H9 (cell line): ENCODE results near the gene TMEM132D. TPM values are rescaled to one million over a fixed set of nuclear protein-coding genes. Genes with fewer than 3 reads are reported as not detected.

Experiments used
- DNase-seq: peaks from one replicate; pipeline ENCODE4 v3.0.0-alpha.2; 2017
- H2AFZ ChIP-seq: one replicate; pipeline ENCODE4 v1.6.1; 2013; ENCODE audit warnings: mild to moderate bottlenecking, low read length, control low read depth, moderate library complexity
- H2AK5ac ChIP-seq: 2 replicates; pipeline ENCODE4 v1.6.1; 2013; ENCODE audit warnings: low read length, control low read depth, mixed read lengths; ENCODE audit not compliant: insufficient read length
- H2BK120ac ChIP-seq: one replicate; pipeline ENCODE4 v1.6.1; 2013; ENCODE audit warnings: low read depth, mild to moderate bottlenecking, low read length, control low read depth, inconsistent platforms; ENCODE audit not compliant: poor library complexity, severe bottlenecking
- H2BK12ac ChIP-seq: 2 replicates; pipeline ENCODE4 v1.6.1; 2013; ENCODE audit warnings: low read length, control low read depth, mixed read lengths, low read depth; ENCODE audit not compliant: insufficient read length
- H2BK15ac ChIP-seq: 2 replicates; pipeline ENCODE4 v1.6.1; 2013; ENCODE audit warnings: low read depth, low read length, control low read depth
- H2BK20ac ChIP-seq: one replicate; pipeline ENCODE4 v1.6.1; 2013; ENCODE audit warnings: low read depth, mild to moderate bottlenecking, low read length, control low read depth, inconsistent platforms; ENCODE audit not compliant: poor library complexity, severe bottlenecking
- H2BK5ac ChIP-seq: 2 replicates; pipeline ENCODE4 v1.6.1; 2013; ENCODE audit warnings: low read length, control low read depth, mixed read lengths; ENCODE audit not compliant: insufficient read length
- H3K14ac ChIP-seq: 2 replicates; pipeline ENCODE4 v1.6.1; 2013; ENCODE audit warnings: low read length, control low read depth; ENCODE audit not compliant: insufficient read depth
- H3K18ac ChIP-seq: 2 replicates; pipeline ENCODE4 v1.6.1; 2013; ENCODE audit warnings: low read depth, mild to moderate bottlenecking, mixed read lengths, low read length, control low read depth; ENCODE audit not compliant: insufficient read length
- H3K23ac ChIP-seq: 2 replicates; pipeline ENCODE4 v1.6.1; 2013; ENCODE audit warnings: low read length, control low read depth, mixed read lengths, low read depth; ENCODE audit not compliant: insufficient read length
- H3K23me2 ChIP-seq: 2 replicates; pipeline ENCODE4 v1.6.1; 2013; ENCODE audit warnings: low read depth, mild to moderate bottlenecking, mixed read lengths, low read length, control low read depth; ENCODE audit not compliant: insufficient read length, poor library complexity, severe bottlenecking
- H3K27ac ChIP-seq: 2 replicates; pipeline ENCODE4 v1.5.1; 2013; ENCODE audit warnings: low read length, control low read depth, mixed read lengths, low read depth; ENCODE audit not compliant: insufficient read length
- H3K27me3 ChIP-seq: 2 replicates; pipeline ENCODE4 v1.6.1; 2013; ENCODE audit warnings: low read length, control low read depth, inconsistent platforms; ENCODE audit not compliant: insufficient read depth
- H3K4ac ChIP-seq: 2 replicates; pipeline ENCODE4 v1.6.1; 2013; ENCODE audit warnings: low read depth, mild to moderate bottlenecking, control low read depth, inconsistent platforms, low read length, moderate library complexity
- H3K4me1 ChIP-seq: 2 replicates; pipeline ENCODE4 v1.6.1; 2013; ENCODE audit warnings: low read length, control low read depth, inconsistent platforms; ENCODE audit not compliant: insufficient read depth
- H3K4me2 ChIP-seq: 2 replicates; pipeline ENCODE4 v1.6.1; 2013; ENCODE audit warnings: low read length, control low read depth, mixed read lengths; ENCODE audit not compliant: insufficient read length, insufficient read depth
- H3K56ac ChIP-seq: 2 replicates; pipeline ENCODE4 v1.6.1; 2013; ENCODE audit warnings: low read depth, mild to moderate bottlenecking, mixed read lengths, low read length, control low read depth; ENCODE audit not compliant: insufficient read length
- H3K79me1 ChIP-seq: 2 replicates; pipeline ENCODE4 v1.6.1; 2013; ENCODE audit warnings: low read depth, mild to moderate bottlenecking, moderate library complexity, low read length, control low read depth, inconsistent platforms; ENCODE audit not compliant: insufficient read depth, poor library complexity, severe bottlenecking
- H3K79me2 ChIP-seq: 2 replicates; pipeline ENCODE4 v1.6.1; 2013; ENCODE audit warnings: low read length, control low read depth, inconsistent platforms; ENCODE audit not compliant: insufficient read depth
- H3K9ac ChIP-seq: 2 replicates; pipeline ENCODE4 v1.6.1; 2013; ENCODE audit warnings: low read length, control low read depth, mixed read lengths; ENCODE audit not compliant: insufficient read length; ENCODE audit errors: extremely low read depth
- H3K9me3 ChIP-seq: one replicate; pipeline ENCODE4 v1.6.1; 2013; ENCODE audit warnings: low read depth, low read length, inconsistent platforms; ENCODE audit not compliant: control insufficient read depth
- H3T11ph ChIP-seq: one replicate; pipeline ENCODE4 v1.6.1; 2013; ENCODE audit warnings: mild to moderate bottlenecking, low read length, control low read depth, inconsistent platforms
- H4K20me1 ChIP-seq: one replicate; pipeline ENCODE4 v1.6.1; 2013; ENCODE audit not compliant: control insufficient read depth, insufficient read length, insufficient read depth
- H4K5ac ChIP-seq: 2 replicates; pipeline ENCODE4 v1.6.1; 2013; ENCODE audit warnings: low read depth, mild to moderate bottlenecking, mixed read lengths, low read length, control low read depth; ENCODE audit not compliant: insufficient read length
- H4K8ac ChIP-seq: replicated peaks from 2 replicates; pipeline ENCODE4 v1.6.1; 2013; ENCODE audit warnings: low read length, control low read depth, mixed read lengths, low read depth; ENCODE audit not compliant: insufficient read length
- H4K91ac ChIP-seq: 2 replicates; pipeline ENCODE4 v1.6.1; 2013; ENCODE audit warnings: low read depth, mild to moderate bottlenecking, moderate library complexity, mixed read lengths, low read length, control low read depth; ENCODE audit not compliant: insufficient read length
- H3K27ac Mint-ChIP-seq, 3 experiments: 2 replicates in 2 of 3; 3 replicates in 1 of 3; pipeline ENCODE4 v1.8.0; 2020 to 2021; ENCODE audit warnings: mixed read lengths in 3 of 3, mild to moderate bottlenecking in 1 of 3, moderate library complexity in 1 of 3
- H3K27me3 Mint-ChIP-seq: 2 replicates; pipeline ENCODE4 v1.8.0; 2021; ENCODE audit warnings: low read depth, mild to moderate bottlenecking, moderate library complexity, mixed read lengths
- H3K36me3 Mint-ChIP-seq, 3 experiments: 2 replicates in 2 of 3; 3 replicates in 1 of 3; pipeline ENCODE4 v1.8.0; 2020 to 2021; ENCODE audit warnings: low read depth in 3 of 3, mixed read lengths in 3 of 3; ENCODE audit not compliant: insufficient read depth in 1 of 3
- H3K4me1 Mint-ChIP-seq, 2 experiments: 2 replicates each; pipeline ENCODE4 v1.8.0; 2020; ENCODE audit warnings: mixed read lengths in 2 of 2
- H3K4me3 Mint-ChIP-seq, 2 experiments: 2 replicates in 1 of 2; 3 replicates in 1 of 2; pipeline ENCODE4 v1.8.0; 2020 to 2021; ENCODE audit warnings: mild to moderate bottlenecking in 2 of 2, mixed read lengths in 2 of 2, moderate library complexity in 1 of 2
- H3K9me3 Mint-ChIP-seq, 2 experiments: 2 replicates in 1 of 2; 3 replicates in 1 of 2; pipeline ENCODE4 v1.8.0; 2020; ENCODE audit warnings: mild to moderate bottlenecking in 2 of 2, mixed read lengths in 2 of 2, moderate library complexity in 1 of 2
- total RNA-seq: library from RNA; stranded (reverse); gene quantifications from 2 replicates; pipeline ENCODE4 v1.2.1, GENCODE V29; 2021
- TF ChIP-seq, protein P1 (sequence below): fragments of 200-600 bp; sonication (generic); conservative IDR thresholded peaks from 3 replicates; pipeline ENCODE4 v1.8.0; 2021; ENCODE audit warnings: antibody characterized with exemption, mild to moderate bottlenecking

The TMEM132D gene
- total RNA-seq, 1 experiment from 2014 or later: 6.1 TPM

DNA sequence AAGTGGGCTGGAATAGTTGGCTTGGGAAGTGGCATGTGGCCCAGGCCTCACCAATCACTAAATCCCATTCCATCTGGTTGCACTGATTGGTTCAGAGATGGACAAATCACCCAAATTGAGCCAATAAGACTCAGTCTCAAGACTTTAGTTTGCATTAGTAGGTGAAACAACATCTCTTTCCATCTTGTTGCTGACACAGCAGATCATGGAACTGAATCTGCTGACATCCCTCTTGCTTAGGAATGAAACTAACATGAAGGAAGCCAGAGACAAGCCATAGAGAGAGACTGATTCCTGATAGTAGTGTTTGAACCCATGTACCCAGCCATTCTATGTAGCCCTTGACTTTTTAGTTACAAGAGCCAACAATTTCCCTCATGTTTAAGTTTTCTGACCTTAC is 743.5 kb downstream of the TMEM132D start:
- Histone ChIP-seq H2BK5ac (no peak overlapping the region), H3K9ac (no peak overlapping the region), H3K18ac (no peak overlapping the region), H2BK20ac (no peak overlapping the region), H4K5ac (no peak overlapping the region), H2BK120ac (no peak overlapping the region), H3K4ac (no peak overlapping the region), H3K79me2 (no peaks in the 10 kb centered on the region), H4K91ac (no peak overlapping the region), H3K23ac (no peak overlapping the region), H3K4me1 (peaks cover 4% of the 10 kb centered on the region; the same call in 1 of the 2 replicates), H3K4me2 (no peak overlapping the region), H3K79me1 (no peaks in the 10 kb centered on the region), H2AK5ac (no peak overlapping the region), H3K27me3 (no peaks in the 10 kb centered on the region), H3T11ph (no peak overlapping the region), H3K9me3 (no peaks in the 10 kb centered on the region), H3K27ac (no peak overlapping the region), H2BK15ac (no peak overlapping the region), H3K23me2 (no peaks in the 10 kb centered on the region), H4K8ac (no peak overlapping the region), H3K56ac (no peak overlapping the region), H2BK12ac (no peak overlapping the region), H4K20me1 (no peaks in the 10 kb centered on the region), H3K14ac (no peak overlapping the region), H2AFZ (no peak overlapping the region)
- H3K4me3 Mint-ChIP-seq: no peak overlapping the region
- peaks cover 14 to 15% of the 10 kb centered on the region in 2 experiments for H3K4me1 Mint-ChIP-seq
- H3K27me3 Mint-ChIP-seq: peaks cover 2% of the 10 kb centered on the region; the same call in 1 of the 2 replicates
- H3K36me3 Mint-ChIP-seq: peaks cover 0 to 24% (median 23%) of the 10 kb centered on the region in 3 experiments; a peak in 5 of 7 replicates
- TF ChIP-seq, protein P1, sequence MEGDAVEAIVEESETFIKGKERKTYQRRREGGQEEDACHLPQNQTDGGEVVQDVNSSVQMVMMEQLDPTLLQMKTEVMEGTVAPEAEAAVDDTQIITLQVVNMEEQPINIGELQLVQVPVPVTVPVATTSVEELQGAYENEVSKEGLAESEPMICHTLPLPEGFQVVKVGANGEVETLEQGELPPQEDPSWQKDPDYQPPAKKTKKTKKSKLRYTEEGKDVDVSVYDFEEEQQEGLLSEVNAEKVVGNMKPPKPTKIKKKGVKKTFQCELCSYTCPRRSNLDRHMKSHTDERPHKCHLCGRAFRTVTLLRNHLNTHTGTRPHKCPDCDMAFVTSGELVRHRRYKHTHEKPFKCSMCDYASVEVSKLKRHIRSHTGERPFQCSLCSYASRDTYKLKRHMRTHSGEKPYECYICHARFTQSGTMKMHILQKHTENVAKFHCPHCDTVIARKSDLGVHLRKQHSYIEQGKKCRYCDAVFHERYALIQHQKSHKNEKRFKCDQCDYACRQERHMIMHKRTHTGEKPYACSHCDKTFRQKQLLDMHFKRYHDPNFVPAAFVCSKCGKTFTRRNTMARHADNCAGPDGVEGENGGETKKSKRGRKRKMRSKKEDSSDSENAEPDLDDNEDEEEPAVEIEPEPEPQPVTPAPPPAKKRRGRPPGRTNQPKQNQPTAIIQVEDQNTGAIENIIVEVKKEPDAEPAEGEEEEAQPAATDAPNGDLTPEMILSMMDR: no peak
- H3K9me3 Mint-ChIP-seq: peaks cover 12 to 22% of the 10 kb centered on the region in 2 experiments
- no peak for DNase-seq
- H3K27ac Mint-ChIP-seq: no peak overlapping the region
